Measurements from ENCODE around the gene SAMD4A.

The SAMD4A gene

GRCh38 chr14:54724676-54725325, 157.9 kb downstream of the SAMD4A start:
- no peak for TF ChIP-seq CTCF (conservative IDR thresholded peaks at IDR 0.05; ENCODE audit: low read depth, low read length)
- H3K4me3 ChIP-seq (ENCODE audit: low read length): no peak overlapping the region
- no peak for DNase-seq (ENCODE audit: low read depth)

GRCh38 chr14:54725998-54726397, 159.1 kb downstream of the SAMD4A start:
- no peak for DNase-seq (ENCODE audit: low read depth)
- H3K4me3 ChIP-seq (ENCODE audit: low read length): no peak overlapping the region
- no peak for TF ChIP-seq CTCF (conservative IDR thresholded peaks at IDR 0.05; ENCODE audit: low read depth, low read length)

- no peak for DNase-seq (ENCODE audit: low read depth)
- no peak for TF ChIP-seq CTCF (conservative IDR thresholded peaks at IDR 0.05; ENCODE audit: low read depth, low read length)
- no peak overlapping the region for H3K4me3 ChIP-seq (ENCODE audit: low read length)
Measured at GRCh38 chr14:54727929-54728328, 161.0 kb downstream of the SAMD4A start.

DNA sequence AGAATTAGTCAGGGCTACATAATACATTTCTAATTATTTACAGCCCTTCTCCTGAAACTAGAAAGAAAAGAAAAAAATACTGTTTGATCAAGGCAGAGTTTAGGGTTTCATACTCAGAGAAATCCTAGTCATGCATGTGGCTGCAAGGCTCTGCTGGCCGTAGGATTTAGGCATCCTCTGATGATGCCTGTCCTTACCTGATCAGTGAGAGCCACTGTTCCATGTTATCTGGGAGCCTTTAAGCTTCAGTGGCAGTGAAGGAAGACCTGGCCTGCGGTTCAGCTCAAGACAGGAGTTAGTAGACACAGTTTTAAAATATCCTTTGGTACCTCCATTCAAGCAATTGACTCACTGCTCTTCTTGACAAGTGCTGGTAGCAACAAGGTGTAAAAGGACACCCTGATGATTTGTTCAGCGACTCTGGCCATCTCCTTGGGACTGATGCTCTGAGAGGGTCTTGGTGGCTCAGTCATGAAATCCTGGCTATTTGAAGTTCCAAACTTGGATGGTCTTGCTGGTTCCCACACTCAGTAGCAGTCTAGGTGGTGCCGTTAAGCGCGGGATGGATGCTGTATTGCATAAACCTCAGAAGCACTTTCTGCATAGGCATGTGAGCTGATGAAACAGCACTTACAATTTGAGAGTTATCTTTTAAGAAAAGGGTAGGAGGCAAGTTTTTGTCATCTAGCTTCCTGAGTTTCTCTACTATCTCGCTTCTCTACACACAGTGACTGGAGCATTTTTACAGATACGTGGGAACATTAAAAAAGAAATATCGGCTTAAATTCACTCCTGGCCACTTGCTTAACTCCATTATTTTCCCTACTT, 162.0 kb downstream of the SAMD4A start:
- DNase-seq (ENCODE audit: low read depth): no peak
- no peak for TF ChIP-seq CTCF (conservative IDR thresholded peaks at IDR 0.05; ENCODE audit: low read depth, low read length)

GRCh38 chr14:54730156-54730961, 163.4 kb downstream of the SAMD4A start:
- no peak for TF ChIP-seq CTCF (conservative IDR thresholded peaks at IDR 0.05; ENCODE audit: low read depth, low read length)
- no peak for DNase-seq (ENCODE audit: low read depth)
- no peak overlapping the region for H3K4me3 ChIP-seq (ENCODE audit: low read length)

More for the DNA sequence above, 162.0 kb downstream of the SAMD4A start:
- H3K4me3 ChIP-seq (ENCODE audit: low read length): no peak overlapping the region

- DNase-seq (ENCODE audit: low read depth): no peak
- TF ChIP-seq CTCF (conservative IDR thresholded peaks at IDR 0.05; ENCODE audit: low read depth, low read length): no peak
- no peak overlapping the region for H3K4me3 ChIP-seq (ENCODE audit: low read length)
Measured at GRCh38 chr14:54734966-54735365, 168.0 kb downstream of the SAMD4A start.

Data from retinal pigment epithelial cell (primary cell).